ENCODE measurements around the gene TIPRL.

Gene TIPRL

DNA sequence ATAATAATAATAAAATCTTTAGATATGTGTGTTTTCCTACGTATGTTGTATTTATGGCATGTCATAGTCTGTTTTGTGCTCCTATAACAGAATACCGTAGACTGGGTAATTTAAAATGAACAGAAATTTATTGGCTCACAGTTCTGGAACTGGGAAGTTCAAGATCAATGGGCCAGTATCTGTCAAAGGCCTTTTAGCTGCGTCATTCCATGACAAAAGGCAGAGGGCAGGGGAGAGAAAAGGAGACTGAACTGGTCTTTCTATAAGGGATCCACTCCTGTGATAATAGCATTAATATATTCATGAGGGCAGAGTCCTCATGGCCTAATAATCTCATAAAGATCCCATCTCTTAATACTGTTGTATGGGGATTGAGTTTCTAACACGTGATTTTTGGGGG, 39.9 kb downstream of the TIPRL start:
- DNase-seq = no peak

DNA sequence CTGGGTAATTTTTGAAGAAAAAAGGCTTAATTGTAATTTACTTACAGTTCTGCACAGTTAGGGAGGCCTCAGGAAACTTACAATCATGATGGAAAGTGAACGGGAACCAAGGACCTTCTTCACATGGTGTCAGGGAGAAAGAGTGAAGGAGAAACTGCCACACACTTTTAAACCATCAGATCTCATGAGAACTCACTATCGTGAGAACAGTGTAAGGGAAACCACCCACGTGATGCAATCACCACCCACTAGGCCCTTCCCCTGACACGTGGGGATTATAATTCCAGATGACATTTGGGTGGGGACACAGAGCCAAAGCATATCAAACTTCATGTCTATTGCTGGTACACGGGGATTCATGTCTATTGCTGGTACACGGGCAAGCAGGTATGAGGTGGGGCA, 41.7 kb downstream of the TIPRL start:
- DNase-seq = no peak

DNA sequence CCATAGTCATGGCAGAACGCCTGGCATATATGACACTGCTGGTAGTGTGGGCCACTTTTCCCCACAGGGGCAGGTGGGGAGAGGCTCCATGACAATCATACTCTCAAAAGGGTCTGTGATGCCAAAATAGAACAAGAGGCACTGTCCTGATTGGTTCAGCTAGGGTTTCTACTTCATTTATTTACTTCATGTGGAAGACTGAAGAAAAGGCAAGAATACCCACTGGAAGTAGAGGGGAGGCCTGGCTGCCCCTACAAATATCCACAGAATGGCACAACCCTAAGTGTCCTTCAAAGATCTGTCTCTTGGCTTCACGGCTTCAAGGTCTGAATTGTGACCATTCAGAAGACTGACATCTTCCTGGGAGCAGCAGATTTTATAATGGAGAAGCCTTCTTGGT, 42.5 kb downstream of the TIPRL start:
- DNase-seq = no peak

DNA sequence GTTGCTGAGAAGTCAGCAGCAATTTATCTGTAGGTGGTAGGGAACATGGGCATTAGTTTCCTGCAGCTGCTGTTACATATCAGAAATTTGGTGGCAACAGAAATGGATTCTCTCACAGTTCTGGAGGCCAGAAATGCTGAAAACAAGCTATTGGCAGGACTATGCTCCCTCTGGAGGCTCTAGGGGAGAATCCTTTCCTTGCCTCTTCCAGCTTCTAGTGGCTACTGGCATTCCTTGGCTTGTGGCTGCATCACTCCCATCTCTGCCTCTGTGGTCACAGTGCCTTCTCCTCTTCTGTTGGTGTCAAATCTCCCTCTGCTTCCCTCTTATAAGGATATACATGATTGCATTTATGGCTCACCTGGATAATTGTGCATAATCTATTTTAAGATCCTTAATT, 44.5 kb downstream of the TIPRL start:
- DNase-seq = no peak

DNA sequence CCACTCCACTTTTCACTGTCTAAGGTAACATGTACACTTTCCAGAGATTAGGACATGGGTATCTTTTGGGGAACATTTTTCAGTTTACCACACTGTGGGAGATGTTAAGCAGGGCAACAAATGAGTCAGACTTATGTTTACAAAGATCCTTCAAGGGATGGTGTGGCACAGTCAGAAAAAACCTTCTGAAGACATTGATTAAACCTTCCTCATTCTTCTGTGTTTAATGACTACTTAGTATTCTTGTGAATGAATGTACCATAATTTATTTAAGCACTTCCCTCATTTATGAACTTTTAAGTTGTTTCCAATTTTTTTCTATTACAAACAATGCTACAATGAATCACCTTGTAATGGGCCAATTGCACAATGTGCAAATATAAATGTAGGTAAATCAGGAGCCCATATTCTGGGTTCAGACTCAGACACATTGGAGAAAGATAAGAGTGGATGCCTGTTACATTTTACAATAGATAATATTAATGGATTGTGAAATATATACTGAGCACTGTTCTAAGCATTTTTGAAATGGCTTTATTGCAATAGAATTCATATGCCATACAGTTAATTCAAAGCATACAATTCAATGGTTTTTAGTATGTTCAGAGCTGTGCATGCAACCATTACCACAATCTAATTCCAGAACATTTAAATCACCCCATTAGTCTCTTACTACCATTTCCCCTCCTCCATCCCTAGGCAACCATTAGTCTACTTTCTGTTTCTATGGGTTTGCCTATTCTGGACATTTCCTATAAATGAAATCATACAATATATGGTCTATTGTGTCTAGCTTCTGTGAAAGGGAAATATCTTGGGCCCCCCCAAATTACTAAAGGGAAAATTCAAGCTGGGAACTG, 45.1 kb downstream of the TIPRL start:
- no peak for DNase-seq

DNA sequence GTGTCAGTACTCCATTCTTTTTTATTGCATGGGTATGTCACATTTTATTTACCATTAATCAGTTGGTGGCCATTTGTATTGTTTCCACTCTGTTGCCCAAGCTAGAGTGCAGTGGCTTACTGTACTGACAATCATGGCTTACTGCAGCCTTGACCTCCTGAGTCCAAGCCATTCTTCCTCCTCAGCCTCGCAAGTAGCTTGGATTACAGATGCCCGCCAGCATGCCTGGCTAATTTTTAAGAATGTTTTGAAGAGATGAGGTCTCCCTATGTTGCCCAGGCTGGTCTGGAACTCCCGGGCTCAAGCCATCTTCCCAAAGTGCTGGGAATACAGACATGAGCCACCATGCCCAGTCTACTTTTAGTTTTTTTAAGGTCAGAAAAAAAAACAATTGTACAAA, 46.2 kb downstream of the TIPRL start:
- no peak for DNase-seq

DNA sequence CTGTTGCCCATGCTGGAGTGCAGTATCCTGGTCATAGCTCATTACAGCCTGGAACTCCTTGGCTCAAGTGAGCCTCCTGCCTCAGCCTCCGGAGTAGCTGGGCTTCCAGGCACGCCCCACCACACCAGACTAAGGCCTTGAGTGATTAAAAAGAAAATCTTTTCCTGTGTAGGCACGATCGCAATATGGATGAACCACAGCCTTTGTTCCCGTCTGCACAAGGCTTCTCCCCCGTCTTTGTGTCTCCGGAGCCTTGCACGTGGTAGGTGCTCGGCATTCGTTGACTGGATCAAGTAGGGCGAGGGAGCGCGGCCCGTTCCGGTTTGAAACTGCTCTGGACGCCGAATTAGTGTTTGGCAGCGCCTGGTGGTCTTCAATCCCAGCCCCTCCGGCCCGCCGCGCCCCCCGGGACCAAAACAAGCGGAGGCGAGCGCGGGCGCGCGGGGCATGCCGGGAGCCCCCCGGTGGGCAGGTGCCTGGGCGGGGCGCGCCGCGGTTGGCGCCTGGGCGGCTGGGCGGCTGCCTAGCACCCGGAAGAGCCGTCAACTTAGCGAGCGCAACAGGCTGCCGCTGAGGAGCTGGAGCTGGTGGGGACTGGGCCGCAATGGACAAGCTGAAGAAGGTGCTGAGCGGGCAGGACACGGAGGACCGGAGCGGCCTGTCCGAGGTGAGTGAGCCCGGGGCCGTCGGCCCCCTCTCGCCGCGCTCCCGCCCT, 46.9 kb downstream of the TIPRL start, which contains the start of gene SFT2D2:
TSS of gene SFT2D2 (plus strand) at position 529 of the 715 bp plus-strand sequence. CDS start at position 605, 76 bp downstream.
- DNase-seq = peak; percentile 74

DNA sequence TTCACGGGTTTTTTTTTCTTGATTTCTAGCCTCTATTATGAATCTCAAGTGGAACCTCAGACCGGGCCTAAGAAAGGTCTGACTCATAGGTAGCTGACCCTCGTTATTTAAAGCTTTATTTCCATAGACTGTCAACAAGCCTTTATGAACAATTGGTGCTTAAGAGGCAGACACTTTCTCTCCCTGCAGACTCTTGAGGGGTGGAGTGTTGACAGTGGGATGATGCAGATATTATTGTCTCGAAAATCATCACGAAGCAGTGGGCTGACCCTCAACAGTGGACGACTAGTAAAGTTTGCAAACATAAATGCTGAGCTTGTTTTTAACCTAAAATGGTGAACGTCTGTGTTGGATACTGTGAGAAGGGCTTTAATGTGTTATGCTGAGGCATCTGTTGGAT, 48.9 kb downstream of the TIPRL start:
- DNase-seq = no peak

DNA sequence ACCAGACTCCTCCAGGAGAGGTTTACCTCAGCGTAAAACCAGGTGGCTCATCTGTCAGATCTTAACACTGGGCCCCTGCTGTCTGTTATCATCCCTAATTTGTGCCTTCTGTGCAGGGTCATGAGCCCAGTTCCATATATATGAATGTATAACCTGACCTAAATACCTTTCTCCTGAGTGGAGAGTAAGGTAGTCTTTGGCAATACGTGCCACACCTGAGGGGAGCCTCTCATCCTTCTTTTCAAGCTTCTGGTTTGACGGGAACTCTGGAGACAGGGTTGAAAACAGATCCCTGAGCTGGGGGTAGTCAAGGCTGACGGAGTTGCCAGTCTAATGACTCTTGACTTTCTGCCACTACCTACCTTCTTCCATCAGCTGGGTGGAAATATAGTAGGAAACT, 51.1 kb downstream of the TIPRL start:
- no peak for DNase-seq

DNA sequence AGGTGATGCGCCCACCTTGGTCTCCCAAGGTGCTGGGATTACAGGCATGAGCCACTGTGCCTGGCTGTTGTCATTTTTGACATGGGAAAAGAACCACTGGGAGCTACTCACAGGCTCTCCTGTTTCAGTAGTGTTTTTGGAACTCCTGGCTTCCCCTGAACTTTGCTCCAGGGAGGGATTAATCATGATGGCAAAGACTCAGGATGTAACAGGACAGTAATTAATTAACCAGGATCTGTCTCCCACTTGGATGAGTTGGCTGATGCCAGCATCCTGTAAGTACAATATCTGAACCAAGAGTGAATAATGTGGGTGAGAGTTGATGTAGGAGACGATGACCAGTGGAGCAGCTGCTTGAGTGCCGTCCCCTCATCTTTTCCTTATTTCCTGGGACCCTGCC, 51.9 kb downstream of the TIPRL start:
- no peak for DNase-seq

DNA sequence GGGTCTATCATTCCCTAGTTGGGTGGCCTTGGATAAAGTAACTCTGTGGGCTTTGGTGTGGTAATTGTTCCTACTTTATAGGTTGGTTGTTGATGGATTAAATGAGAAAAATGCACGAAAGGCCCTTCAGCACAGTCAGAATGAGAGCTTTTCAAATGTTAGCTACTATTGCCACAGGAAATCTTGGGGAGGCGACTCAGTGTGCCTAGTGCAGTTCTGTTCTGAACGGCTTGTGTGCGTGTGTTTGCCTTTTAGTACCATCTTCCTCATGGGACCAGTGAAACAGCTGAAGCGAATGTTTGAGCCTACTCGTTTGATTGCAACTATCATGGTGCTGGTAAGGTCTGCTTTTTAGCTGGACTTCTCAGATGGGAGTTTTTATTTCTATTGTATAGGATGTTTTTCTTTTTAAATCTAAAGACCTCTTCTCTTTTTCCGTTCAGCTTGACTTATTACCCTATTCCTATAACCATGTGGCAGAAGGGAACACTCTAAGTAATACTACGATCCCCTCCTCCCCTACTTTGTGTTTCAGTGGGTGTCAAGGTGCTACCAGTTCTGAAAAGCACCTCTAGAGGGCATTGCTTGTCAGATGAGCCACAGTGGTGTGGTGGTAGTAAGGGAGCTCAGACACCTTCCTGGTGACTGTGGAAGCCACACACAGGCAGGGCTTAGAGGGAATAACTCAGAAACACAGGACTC, 56.2 kb downstream of the TIPRL start:
- peak; percentile 22 for DNase-seq

DNA sequence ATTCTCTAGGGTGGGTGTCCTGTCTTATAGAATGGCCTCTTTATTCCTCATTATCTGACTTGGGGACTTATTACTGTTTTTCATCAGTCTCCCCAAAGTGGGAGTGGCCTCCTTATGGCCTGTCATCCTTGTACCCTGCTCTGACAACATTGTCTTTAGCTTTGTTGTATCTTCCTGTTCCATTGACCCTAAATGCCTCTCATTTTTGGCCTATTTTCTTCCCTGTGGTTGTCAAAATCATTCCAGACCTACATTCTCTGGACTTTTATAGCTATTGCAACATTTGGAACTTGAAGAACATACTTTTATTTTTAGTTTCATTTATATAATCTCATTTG, 56.8 kb downstream of the TIPRL start:
- DNase-seq = no peak

DNA sequence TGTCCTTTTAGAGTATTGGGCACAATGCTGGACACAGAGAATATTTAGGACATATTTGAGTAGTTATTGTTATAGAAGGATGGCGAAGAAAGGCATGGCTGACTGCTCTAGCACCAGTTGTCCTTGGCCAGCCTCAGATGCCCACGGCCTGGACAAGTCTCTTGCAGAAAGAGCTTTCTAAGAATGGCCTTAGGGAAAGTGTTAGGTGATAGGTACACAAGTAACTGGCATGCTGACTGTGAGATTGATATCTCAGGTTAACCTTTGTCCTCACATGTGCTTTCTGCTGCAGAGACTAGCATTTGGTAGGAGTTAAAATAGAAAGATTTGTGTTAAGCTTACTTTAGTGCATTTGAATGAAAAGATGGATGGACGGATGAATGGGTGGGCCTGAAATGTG, 57.2 kb downstream of the TIPRL start:
- DNase-seq = no peak

DNA sequence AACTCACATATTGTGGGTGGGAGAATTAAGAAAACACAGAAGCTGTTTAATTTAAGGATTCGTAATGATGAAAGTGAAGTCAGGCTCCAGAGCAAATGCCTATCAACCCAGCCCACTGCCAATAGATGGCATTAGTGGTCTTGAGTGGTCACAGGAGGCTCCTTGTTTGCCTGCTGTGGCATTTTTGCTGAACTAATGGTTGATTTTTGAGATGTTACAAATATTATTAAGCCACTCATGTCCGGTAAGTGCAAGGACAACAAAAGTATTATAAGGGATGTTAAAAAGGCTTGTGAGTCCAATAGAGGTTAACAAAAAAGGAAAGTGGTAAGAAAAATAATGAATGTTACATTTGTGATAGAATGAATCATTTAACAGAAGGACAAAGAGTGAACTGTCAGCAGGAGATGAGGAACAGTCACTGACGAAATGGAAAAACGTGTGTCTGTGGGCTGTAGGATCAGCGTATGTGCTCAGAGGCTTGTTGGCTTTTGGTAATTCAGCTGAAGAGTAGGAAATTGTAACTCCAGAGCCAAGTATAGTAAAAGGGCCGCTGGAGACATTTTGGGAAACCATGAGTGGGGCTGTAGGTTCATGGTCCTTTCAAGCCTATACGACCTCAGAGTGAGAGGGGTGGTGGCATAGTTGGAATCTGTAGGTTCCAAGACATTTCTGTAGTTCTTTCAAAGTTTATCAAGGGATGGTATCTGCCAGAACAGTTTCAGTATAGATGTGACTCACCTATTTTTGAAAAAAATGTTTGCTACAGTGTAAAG, 58.3 kb downstream of the TIPRL start:
- DNase-seq = no peak

DNA sequence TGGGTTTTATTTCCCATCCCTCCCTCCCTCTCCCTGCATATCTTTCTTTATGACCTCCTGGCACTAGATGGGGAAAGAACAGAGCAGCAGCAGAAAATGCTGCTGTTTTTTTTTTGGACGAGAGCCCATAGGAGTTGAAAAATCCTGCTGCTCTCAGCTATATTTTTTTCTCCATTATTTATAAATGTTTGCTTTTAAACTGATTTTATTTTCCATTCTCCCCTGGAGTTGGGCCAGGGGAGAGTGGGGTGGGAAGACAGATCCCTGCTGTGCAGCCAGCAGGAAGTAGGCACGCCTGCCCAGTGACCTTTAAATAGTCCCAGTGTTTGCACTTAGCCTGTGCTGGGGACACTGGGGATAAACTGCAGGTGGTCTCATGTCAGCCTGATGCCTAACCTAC, 64.4 kb downstream of the TIPRL start:
- peak; percentile 45 for DNase-seq

DNA sequence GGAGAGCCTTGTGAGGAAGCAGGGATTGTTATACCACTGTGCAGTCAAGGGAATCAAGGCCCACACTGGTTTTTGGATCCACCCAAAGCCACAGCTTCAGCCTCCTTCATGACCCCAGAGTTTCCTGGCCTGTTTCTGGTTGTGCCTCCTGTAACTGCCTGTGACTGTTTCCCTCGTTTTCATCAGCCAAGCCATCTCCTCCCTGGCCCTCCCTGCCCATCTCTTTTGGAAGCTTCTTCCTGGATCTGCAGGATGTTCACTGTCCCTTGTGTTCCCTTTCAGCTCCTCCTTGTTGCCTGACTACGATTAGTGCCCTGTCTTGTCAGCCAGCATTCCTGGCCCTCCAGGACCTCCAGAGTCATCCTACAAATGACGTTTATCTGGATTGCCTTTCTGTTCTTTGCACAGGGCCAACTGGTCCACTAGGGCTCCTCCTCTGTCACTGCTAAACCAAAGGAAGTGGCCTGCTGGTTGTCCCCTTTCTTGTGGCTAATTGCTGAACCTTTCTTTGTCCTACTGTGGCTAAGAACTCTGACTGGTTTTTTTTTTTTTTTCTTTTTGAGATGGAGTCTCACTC, 65.0 kb downstream of the TIPRL start:
- DNase-seq = no peak

DNA sequence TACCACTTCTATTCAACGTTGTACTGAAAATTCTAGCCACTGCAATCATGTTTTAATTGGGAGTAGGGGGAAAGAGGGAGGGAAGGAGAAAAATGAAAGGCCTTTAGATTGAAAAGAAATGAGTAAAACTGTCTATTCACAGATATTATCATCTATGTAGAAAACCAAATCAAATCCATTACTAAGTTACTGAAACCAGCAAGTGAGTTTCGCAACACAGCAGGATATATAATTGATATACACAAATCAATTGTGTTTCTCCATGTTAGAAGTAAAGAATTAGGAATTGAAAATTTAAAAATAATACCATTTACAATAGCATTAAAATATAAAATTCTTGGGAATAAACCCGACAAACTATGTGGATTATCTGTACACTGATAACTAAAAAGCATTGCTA, 66.3 kb downstream of the TIPRL start:
- no peak for DNase-seq

DNA sequence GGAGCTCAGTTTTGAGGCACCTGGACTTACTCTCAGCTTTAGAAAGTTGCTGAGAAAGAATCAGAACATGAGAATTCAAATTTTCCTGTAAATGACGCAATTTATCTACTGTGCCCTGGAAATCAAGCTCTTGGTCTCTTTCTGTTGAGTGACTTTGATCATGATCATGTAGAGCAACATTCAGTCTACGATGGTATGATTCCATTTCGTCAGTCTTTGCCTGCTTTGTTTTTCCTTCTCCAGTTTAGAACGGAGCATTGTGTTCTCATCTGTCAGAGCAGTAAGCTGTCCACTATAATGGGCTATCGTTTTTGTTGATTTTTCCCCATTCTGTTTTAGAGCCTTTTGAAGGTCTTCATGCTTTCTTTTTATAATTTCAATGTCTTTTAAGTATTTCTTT, 67.7 kb downstream of the TIPRL start:
- DNase-seq = no peak

Data from SHP77 treated with DMSO at 0.1 percent for 48 hours (cell line).